GM12891 (cell line): Measurements from ENCODE around the gene HIRA.

Experiments used
- DNase-seq: peaks from one replicate; pipeline ENCODE4 v3.0.0; 2011; ENCODE audit warnings: low spot score; ENCODE audit not compliant: insufficient read length
- FAIRE-seq: peaks from 2 replicates; lab custom pipeline; 2011; peaks lifted over from hg19 to GRCh38; lab: Jason Lieb, UNC
- PAX5 ChIP-seq: IDR thresholded peaks from 2 replicates; pipeline ENCODE4 v1.6.1; 2011; ENCODE audit warnings: low read length, moderate library complexity, mild to moderate bottlenecking; ENCODE audit not compliant: insufficient read depth, severe bottlenecking
- POLR2A ChIP-seq: IDR thresholded peaks from 2 replicates; pipeline ENCODE4 v1.6.1; 2011; ENCODE audit warnings: low read depth, low read length, control low read depth
- POLR2AphosphoS5 ChIP-seq: IDR thresholded peaks from 2 replicates; pipeline ENCODE4 v1.6.1; 2011; ENCODE audit warnings: low read depth, low read length, control low read depth
- POU2F2 ChIP-seq: IDR thresholded peaks from 2 replicates; pipeline ENCODE4 v1.6.1; 2011; ENCODE audit warnings: low read depth, mild to moderate bottlenecking, control low read depth, low read length, moderate library complexity
- SPI1 ChIP-seq: IDR thresholded peaks from 2 replicates; pipeline ENCODE4 v1.6.1; 2011; ENCODE audit warnings: low read depth, low read length, control low read depth
- TAF1 ChIP-seq: IDR thresholded peaks from 2 replicates; pipeline ENCODE4 v1.6.1; 2011; ENCODE audit warnings: low read depth, low read length, control low read depth

Gene HIRA

DNA sequence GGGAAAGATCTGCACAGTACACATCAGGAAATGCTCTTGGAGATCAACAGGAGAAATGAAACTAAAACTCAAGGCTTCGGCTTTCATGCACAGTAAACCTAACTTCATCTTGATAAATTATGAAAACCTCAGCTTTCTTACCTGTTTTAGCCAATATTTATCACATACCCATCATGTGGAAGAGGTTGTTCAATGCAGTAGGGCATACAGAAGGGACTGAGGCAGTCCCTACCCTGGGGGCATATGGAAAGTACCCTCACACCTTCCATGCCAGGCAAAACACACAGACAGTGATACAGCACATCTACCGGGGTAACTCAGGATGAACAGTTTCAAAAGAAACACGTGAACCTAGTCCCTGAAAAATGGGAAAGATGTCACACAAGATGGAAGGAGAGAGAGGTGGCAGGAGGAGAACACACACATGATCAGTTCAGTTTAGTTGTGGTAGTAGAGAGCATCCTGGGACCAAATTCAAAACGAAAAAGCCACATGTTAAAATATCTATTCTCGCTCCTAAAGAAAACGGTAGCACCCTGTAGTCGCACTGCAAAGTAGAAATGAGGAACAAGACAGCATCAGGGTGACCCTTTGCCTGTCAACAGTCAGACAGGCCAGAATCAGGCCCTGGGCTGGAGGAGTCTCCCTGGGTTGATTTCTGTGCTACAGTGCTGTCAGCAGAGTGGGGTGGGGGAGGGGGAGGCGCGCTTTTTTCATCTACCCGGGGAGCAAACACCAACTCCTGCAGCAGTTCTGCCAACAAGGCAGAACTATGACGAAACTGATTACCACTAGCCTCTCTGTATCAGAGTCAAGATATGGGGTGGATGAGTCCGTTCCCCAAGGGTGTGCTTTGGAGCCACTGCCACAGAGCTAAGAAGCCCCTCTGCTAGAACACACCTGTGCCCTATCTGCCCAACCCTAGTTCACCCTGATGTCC is 1.3 kb downstream of the HIRA start:
- FAIRE-seq = peak; percentile 66
- no peak for DNase-seq
- TF ChIP-seq SPI1 = peak; percentile 21; the same call in 1 of the 2 replicates
- no peak for TF ChIP-seq POU2F2
- TF ChIP-seq POLR2AphosphoS5 = 0 out of 2 replicates have a peak, but pooled peaks have one; percentile 29

DNA sequence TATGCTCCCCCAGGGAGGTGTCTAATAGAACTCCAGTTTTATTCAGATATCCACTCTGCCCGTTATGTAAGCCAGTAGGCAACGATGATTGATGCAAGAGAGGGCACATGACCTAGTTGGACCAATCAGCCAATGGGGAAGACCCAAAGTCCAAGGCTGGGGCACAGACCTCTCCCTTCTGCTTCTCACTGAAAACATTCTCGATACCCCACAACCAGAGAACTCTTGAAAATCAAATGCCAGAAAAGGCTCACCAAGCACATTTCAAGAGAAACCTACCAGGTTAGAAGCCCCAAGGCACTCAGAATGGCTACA is 7.4 kb downstream of the HIRA start:
- DNase-seq = no peak
- no peak for FAIRE-seq
- TF ChIP-seq TAF1 (no peak), PAX5 (no peak), POU2F2 (no peak), SPI1 (no peak), POLR2AphosphoS5 (no peak), POLR2A (no peak)

DNA sequence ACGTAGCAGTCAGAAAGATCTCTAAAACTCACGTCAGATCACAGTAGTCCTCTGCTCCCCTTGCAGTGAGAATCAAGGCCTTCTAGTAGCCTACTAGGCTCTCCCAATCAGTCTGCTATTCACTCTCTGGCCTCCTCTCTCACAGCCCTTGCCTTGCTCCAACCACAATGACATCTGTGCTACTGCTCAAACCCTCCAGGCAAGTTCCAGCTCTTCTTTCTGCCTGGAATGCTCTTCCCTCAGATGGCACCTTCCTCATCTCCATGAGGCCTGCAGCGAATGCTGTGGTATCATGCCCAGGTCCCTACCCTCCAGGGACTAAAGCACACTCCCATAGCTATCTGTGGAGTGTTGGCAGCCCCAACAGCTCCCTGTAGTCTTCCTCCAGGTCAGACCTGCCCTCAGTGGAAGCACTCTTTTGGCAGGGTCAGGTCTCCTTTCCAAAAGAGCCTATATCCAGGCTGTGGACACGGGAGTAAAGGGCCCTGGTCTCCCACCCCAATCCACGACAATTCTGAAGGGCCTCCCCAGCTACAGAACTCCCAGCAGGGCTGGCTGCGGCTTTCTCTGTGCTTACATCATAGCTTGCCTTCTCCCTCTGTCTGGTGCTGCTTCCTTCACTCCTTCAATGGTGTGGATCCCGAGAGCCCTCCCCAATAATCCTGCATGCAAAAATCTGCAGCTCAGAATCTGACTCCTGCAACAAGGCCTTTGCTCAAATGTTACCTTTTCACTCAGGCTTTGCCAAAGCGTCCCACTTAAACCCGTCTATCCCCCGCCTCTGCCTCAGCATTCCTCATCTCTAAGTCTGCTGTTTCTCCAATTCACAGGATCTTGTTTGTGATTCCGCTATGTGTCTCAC is 8.9 kb downstream of the HIRA start:
- TF ChIP-seq SPI1 = no peak
- TF ChIP-seq PAX5 = no peak
- no peak for TF ChIP-seq POU2F2
- TF ChIP-seq POLR2AphosphoS5 = no peak
- TF ChIP-seq POLR2A = no peak
- no peak for TF ChIP-seq TAF1
- no peak for FAIRE-seq

DNA sequence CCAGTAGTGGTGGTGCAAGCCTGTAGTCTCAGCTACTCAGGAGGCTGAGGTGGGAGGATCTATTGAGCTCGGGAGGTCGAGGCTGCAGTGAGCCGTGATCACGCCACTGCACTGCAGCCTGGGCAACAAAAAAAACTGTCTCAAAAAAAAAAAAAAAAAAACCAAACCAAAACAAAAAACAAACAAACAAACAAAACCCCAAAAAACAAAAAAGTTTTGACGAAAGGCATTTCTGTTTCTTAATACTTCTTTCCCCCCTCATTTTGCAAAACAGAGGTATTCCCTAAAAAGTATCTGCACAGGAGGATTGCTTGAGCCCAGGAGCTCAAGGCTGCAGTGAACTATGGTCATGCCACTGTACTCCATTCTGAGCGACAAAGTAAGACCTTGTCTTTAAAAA is 11.2 kb downstream of the HIRA start:
- no peak for FAIRE-seq
- no peak for DNase-seq

More for the DNA sequence above, 8.9 kb downstream of the HIRA start:
- no peak for DNase-seq

DNA sequence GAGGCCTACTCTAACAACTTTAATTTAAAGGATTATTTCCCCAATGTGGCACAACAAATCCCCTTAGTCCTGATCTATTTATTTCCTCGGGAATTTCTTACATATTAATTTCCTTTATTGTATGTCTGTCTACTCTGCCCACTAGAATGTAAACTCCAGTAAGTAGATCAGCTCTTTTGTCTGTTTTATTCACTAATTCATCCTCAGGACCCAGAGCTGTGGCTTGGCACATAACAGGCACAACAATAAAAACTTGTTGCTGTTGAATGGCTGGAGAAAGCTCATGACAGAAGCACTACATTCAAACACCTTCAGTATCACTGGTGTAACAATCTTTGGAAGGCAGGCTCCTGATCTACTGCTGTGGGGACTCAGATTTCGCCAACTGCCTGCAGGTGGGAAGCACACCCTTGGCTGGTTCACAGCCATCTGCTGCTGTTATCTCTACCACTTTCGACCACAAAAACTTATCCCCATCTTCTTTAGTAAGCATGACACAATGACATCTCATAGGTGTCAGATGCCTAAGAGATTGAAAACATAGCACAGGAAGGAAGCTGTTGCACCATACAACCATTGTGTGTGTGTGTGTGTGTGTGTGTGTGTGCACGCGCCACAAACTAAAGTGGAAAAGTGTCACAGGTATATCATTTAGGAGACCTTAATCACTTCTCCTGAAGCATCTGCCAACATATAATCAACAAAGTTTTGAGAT is 11.9 kb downstream of the HIRA start:
- DNase-seq (peak; percentile 33), FAIRE-seq (peak; percentile 79)
- TF ChIP-seq TAF1 = no peak
- TF ChIP-seq POLR2AphosphoS5 = no peak
- TF ChIP-seq SPI1 = no peak
- no peak for TF ChIP-seq PAX5
- TF ChIP-seq POLR2A = no peak
- TF ChIP-seq POU2F2 = no peak

More for the DNA sequence above, 11.2 kb downstream of the HIRA start:
- TF ChIP-seq TAF1 (no peak), SPI1 (no peak), PAX5 (no peak), POLR2A (no peak), POLR2AphosphoS5 (no peak)

DNA sequence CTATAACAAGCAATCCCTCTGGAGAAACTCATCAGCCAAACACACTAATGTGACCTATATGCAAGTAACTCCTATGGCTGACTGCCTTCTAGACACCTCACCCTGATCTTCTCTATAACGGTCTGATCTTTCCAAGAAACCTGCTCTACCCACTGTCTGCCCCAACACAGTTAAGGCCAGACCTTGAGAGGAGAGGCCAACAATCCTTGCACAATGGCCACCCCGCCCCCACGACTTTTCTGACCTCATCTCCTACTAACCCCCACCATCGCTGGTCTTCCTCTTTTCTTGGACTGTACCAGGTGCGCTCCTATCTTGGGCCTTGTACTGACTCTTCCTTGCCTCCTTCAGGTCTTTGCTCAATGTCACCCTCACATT is 12.5 kb downstream of the HIRA start:
- TF ChIP-seq SPI1 (peak; percentile 77), POU2F2 (no peak)
- FAIRE-seq = no peak
- DNase-seq = no peak

DNA sequence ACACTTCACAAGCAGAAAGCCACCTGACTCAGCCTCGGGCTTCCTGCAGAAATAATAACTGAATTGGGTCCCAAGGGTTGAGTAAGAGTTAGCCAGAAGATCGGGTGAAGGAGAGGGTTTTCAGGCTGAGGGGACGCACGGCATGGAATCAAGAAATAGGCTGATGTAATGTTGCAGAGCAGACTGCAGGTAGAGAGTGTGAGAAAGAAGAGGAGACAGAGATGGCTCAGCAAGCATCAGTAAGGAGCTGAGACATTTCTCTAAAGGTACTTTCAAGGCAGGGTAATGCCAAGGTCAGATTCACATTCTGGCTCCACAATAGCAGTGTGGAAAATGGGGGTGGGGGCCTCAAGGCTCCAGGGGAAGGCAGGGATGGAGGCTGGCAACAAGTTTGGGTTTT is 18.6 kb downstream of the HIRA start:
- FAIRE-seq (no peak), DNase-seq (no peak)
- TF ChIP-seq POLR2AphosphoS5 (no peak), TAF1 (no peak), POLR2A (no peak), SPI1 (no peak), PAX5 (no peak), POU2F2 (no peak)

DNA sequence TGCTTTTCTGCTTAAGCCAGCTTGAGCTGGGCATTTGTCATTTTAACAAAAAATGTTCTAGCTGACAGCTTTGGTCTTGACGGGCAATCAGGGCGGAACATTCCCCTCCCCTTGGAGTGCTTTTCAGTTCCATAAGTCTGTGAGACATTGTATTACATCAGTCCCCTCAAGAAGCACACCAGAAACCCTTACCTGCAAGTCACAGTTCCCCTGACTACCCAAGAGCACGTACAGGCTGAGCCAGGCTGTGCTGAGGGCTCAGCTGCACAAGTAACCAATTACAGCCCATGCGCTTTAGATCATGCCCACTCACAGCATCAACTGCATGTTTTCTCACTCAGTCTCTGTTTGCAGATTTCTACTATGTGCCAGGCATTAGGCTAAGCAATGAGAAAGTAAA is 19.1 kb downstream of the HIRA start:
- TF ChIP-seq SPI1 (no peak), POU2F2 (no peak), TAF1 (no peak), POLR2A (no peak)
- FAIRE-seq (no peak), DNase-seq (no peak)

DNA sequence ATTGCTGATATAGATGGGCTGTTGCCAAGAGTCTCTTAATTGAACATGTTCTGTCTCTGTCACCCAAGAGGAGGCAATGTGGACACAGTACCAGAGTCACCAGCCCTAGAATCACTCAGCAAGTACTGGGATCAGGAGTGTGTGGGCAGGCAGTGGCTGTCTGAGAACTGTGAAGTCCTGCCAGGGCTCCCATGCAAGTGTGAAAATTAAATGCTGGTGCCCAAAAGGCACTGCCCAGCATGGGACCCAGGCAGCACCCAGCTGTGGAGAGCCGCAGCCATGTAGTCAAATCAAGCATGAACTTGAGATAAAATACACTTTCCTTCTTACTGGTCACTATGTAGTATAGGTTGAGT is 19.9 kb downstream of the HIRA start:
- TF ChIP-seq POLR2A (no peak), PAX5 (no peak)
- DNase-seq = no peak
- no peak for FAIRE-seq
